Thoracic aorta (tissue), 2 donors: ENCODE measurements around the gene PSD2. TPM values are rescaled to one million over a fixed set of nuclear protein-coding genes. Genes with fewer than 3 reads are reported as not detected.

Source experiments
- ATAC-seq: fragments of 150-250 bp; one replicate; pipeline ENCODE4 v1.8.0; 2017; ENCODE audit warnings: low read depth; ENCODE audit not compliant: insufficient number of reproducible peaks, low FRiP score
- DNase-seq: peaks from one replicate; pipeline ENCODE4 v3.0.0-alpha.2; 2020; ENCODE audit warnings: low spot score
- H3K27ac ChIP-seq, 2 donors: fragments of 200-600 bp; sonication (generic); 1 replicate in 1 of 2; 2 replicates in 1 of 2; pipeline ENCODE4 v1.5.1; 2016; ENCODE audit warnings: mild to moderate bottlenecking in 2 of 2, moderate library complexity in 2 of 2
- H3K27me3 ChIP-seq: fragments of 200-600 bp; sonication (generic); replicated peaks from 2 replicates; pipeline ENCODE4 v1.6.0; 2016; ENCODE audit warnings: mild to moderate bottlenecking; ENCODE audit not compliant: insufficient read depth
- H3K36me3 ChIP-seq: fragments of 200-600 bp; sonication (generic); one replicate; pipeline ENCODE4 v1.5.1; 2016
- H3K4me1 ChIP-seq, 2 donors: fragments of 200-600 bp; sonication (generic); 1 replicate in 1 of 2; 2 replicates in 1 of 2; pipeline versions ENCODE4 v1.5.1 to v1.6.0; 2016; ENCODE audit warnings: low read depth in 2 of 2, mild to moderate bottlenecking in 1 of 2; ENCODE audit not compliant: control insufficient read depth in 1 of 2
- H3K4me3 ChIP-seq: fragments of 200-600 bp; sonication (generic); 2 replicates; pipeline ENCODE4 v1.5.1; 2016; ENCODE audit warnings: mild to moderate bottlenecking
- H3K9me3 ChIP-seq: fragments of 200-600 bp; sonication (generic); 2 replicates; pipeline ENCODE4 v1.5.1; 2016
- total RNA-seq, 2 donors: library from RNA; depleted of rRNA; stranded (reverse); fragments of >200 nt; gene quantifications; one replicate each; pipeline versions ENCODE4 v1.1.0 to v1.2.3, GENCODE V29; 2016
- TF ChIP-seq, protein P1 (sequence below): fragments of 200-600 bp; sonication (generic); IDR thresholded peaks from one replicate; pipeline ENCODE4 v1.5.1; 2019; ENCODE audit warnings: antibody characterized with exemption

Gene PSD2
- total RNA-seq, 2 donors from 2014 or later, result 0.14 to 0.41 TPM

DNA sequence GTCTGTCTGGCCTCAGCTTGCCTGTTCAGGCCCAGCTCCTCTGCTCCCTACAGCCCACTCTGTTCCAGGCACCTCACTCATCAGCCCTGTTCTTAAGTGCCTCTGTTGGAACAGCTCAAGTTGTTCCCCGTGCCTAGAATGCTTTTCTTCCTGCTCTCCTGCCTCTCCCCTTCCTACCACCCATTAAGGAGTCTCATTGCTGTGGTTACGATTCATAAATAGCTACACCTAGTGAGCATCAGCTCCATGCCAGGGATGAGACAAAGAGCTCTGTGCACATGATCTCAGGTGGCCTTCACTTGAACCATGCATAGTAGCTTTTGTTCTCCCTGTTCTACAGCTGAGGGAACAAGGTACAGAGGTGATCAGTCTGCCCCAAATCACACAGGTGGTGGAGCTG, 54.3 kb downstream of the PSD2 start:
- Histone ChIP-seq H3K36me3 (no peaks in the 10 kb centered on the region), H3K4me3 (no peak overlapping the region), H3K27me3 (no peaks in the 10 kb centered on the region), H3K27ac (peak overlapping the region; percentile 8 to 60), H3K9me3 (no peaks in the 10 kb centered on the region), H3K4me1 (no peaks in the 10 kb centered on the region)
- ATAC-seq (no peak), DNase-seq (no peak)
- TF ChIP-seq, protein P1, sequence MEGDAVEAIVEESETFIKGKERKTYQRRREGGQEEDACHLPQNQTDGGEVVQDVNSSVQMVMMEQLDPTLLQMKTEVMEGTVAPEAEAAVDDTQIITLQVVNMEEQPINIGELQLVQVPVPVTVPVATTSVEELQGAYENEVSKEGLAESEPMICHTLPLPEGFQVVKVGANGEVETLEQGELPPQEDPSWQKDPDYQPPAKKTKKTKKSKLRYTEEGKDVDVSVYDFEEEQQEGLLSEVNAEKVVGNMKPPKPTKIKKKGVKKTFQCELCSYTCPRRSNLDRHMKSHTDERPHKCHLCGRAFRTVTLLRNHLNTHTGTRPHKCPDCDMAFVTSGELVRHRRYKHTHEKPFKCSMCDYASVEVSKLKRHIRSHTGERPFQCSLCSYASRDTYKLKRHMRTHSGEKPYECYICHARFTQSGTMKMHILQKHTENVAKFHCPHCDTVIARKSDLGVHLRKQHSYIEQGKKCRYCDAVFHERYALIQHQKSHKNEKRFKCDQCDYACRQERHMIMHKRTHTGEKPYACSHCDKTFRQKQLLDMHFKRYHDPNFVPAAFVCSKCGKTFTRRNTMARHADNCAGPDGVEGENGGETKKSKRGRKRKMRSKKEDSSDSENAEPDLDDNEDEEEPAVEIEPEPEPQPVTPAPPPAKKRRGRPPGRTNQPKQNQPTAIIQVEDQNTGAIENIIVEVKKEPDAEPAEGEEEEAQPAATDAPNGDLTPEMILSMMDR, result no peak

DNA sequence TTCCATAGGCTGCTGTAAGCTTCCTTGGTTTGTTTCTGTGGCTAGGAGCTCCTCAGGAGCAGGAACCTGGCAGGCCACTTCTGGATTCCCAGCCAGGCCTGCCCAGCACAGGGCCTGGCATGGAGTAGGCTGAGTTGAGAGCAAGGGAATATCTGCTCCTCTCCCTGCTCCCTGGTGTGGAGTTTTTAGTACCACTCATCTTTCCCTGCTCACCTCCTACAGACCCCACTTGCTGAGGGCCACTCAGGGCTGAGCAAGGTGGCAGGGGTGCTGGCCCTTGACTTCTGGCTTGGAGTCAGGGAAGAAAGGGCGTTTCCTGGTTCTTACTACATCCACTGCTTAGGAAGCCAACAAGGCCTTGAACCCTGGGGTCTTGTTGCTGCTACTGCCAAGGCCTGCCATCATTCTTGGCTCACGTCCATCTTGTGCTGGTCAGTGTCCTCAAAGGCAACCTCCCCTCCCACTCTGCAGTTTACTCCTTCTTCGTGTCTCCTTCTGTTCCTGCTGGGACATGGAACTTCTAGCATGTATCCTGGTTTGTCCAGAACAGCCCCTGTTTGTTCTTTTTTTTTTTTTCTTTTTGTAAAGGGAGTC, 54.9 kb downstream of the PSD2 start:
- DNase-seq (no peak), ATAC-seq (no peak)
- Histone ChIP-seq H3K36me3 (no peaks in the 10 kb centered on the region), H3K27me3 (no peaks in the 10 kb centered on the region), H3K4me1 (no peaks in the 10 kb centered on the region), H3K9me3 (no peaks in the 10 kb centered on the region), H3K27ac (no peak overlapping the region), H3K4me3 (no peak overlapping the region)
- TF ChIP-seq, protein P1, result no peak

DNA sequence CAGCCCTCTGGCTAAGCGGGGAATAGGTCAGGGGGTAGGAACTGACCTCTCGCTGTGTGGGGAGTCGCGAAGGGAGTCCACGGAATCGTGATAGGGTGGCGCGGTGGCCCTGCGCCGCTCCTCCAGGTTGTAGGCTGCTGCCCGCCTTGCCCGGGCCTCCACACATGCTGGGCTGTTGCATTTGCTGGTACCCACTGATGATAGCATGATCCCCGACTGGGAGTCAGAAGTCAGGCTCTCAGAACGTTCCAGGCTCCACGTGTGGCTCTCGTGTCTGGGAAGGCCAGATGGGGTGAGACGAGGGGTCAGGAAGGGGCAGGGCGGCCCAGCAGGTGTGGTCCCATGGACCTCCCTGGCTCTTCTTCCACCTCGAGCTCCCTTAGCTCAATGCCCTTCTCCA, 56.0 kb downstream of the PSD2 start:
- Histone ChIP-seq H3K27ac (no peak overlapping the region), H3K36me3 (no peaks in the 10 kb centered on the region), H3K4me1 (no peaks in the 10 kb centered on the region), H3K27me3 (no peaks in the 10 kb centered on the region), H3K9me3 (no peaks in the 10 kb centered on the region), H3K4me3 (no peak overlapping the region)
- DNase-seq (no peak), ATAC-seq (no peak)
- TF ChIP-seq, protein P1, result no peak

DNA sequence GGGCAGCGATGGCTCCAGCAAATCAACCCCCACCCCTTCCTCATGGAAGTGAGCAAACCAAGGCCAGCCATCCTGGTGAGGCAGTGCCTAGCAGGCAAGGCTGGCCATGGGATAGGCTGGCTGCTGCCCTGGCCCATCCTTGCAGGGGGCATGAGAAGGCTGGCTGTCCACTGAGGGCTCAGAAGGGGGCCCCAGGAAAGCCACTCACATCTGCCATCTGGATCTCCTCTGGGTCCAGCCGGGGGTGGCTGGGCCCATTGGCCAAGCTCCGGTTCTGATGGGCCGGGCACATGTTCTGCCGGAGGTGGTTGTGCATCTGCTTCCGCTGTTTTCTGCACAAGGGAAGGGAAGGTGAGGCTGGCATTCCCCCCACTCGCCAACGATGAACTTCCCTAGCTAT, 57.1 kb downstream of the PSD2 start:
- Histone ChIP-seq H3K27ac (no peak overlapping the region), H3K4me1 (no peaks in the 10 kb centered on the region), H3K4me3 (no peak overlapping the region), H3K27me3 (no peaks in the 10 kb centered on the region), H3K36me3 (no peaks in the 10 kb centered on the region), H3K9me3 (no peaks in the 10 kb centered on the region)
- TF ChIP-seq, protein P1, result no peak
- DNase-seq (no peak), ATAC-seq (no peak)

DNA sequence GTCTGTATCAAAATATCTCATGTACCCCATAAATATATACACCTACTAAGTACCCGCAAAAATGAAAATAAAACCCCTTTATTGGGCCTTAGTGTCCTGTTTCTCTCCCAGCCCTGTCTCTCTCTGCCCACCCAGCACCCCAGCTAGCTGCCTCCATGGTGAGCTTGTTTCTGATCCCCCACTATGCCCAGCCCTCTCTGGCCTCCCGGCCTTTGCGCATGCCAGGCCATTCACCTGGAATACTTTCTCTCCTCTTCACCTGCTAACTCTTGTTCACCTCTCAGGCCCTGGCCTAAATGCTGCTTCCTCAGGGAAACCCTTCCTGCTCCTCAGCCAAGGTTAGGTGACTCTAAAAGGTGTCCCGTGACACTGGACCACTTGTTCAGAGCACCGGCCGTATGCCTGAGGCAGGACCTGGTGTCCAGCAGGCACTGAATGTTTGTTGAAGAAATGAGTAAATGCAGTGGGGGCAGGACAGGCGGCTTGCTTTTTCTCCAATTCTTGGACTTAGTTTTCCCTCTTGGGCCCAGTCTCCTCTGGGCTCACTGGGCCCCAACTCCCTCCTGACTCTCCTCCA, 58.5 kb downstream of the PSD2 start:
- no peak for ATAC-seq
- H3K4me1 ChIP-seq, result no peaks in the 10 kb centered on the region
- no peak for DNase-seq

More for the DNA sequence above, 58.5 kb downstream of the PSD2 start:
- Histone ChIP-seq H3K27ac (no peak overlapping the region), H3K4me3 (no peak overlapping the region), H3K36me3 (no peaks in the 10 kb centered on the region), H3K27me3 (no peaks in the 10 kb centered on the region), H3K9me3 (no peaks in the 10 kb centered on the region)
- TF ChIP-seq, protein P1, result no peak
